ENCODE results near the gene KCNMA1.

The KCNMA1 gene

GRCh38 chr10:77287647-77288120 lies 349.9 kb downstream of the KCNMA1 start:
- DNase-seq = no peak

GRCh38 chr10:77286531-77287508 lies 350.8 kb downstream of the KCNMA1 start:
- no peak for DNase-seq

GRCh38 chr10:77285529-77286182 lies 352.0 kb downstream of the KCNMA1 start:
- DNase-seq = no peak

- no peak for DNase-seq
Observed at GRCh38 chr10:77284797-77285196, 352.8 kb downstream of the KCNMA1 start.

- DNase-seq = no peak
Observed at GRCh38 chr10:77283326-77283725, 354.3 kb downstream of the KCNMA1 start.

- DNase-seq = no peak
Observed at GRCh38 chr10:77282163-77282562, 355.4 kb downstream of the KCNMA1 start.

- no peak for DNase-seq
Observed at GRCh38 chr10:77281719-77282118, 355.9 kb downstream of the KCNMA1 start.

- peak; percentile 2 for DNase-seq
Observed at GRCh38 chr10:77279207-77279606, 358.4 kb downstream of the KCNMA1 start.

GRCh38 chr10:77274046-77274795 lies 363.4 kb downstream of the KCNMA1 start:
- DNase-seq = no peak

GRCh38 chr10:77269163-77269562 lies 368.4 kb downstream of the KCNMA1 start:
- no peak for DNase-seq

- no peak for DNase-seq
Observed at GRCh38 chr10:77268721-77269120, 368.9 kb downstream of the KCNMA1 start.

- no peak for DNase-seq
Observed at GRCh38 chr10:77267703-77268675, 369.6 kb downstream of the KCNMA1 start.

- DNase-seq = no peak
Observed at GRCh38 chr10:77266242-77266641, 371.4 kb downstream of the KCNMA1 start.

GRCh38 chr10:77264527-77264926 lies 373.1 kb downstream of the KCNMA1 start:
- DNase-seq = no peak

GRCh38 chr10:77264107-77264506 lies 373.5 kb downstream of the KCNMA1 start:
- no peak for DNase-seq

- DNase-seq = no peak
Observed at GRCh38 chr10:77263700-77264099, 373.9 kb downstream of the KCNMA1 start.

- DNase-seq = no peak
Observed at GRCh38 chr10:77261146-77261545, 376.5 kb downstream of the KCNMA1 start.

GRCh38 chr10:77259171-77259874 lies 378.3 kb downstream of the KCNMA1 start:
- no peak for DNase-seq

- DNase-seq = no peak
Observed at GRCh38 chr10:77256346-77256745, 381.3 kb downstream of the KCNMA1 start.

- DNase-seq = no peak
Observed at GRCh38 chr10:77253556-77254064, 384.0 kb downstream of the KCNMA1 start.

- no peak for DNase-seq
Observed at GRCh38 chr10:77253147-77253545, 384.5 kb downstream of the KCNMA1 start.
